A673 (cell line): ENCODE measurements around the gene AHNAK2. TPM values are rescaled to one million over a fixed set of nuclear protein-coding genes. Genes with fewer than 3 reads are reported as not detected.

Experiments used
- BruUV-seq: library from RNA; stranded (reverse); fragments of 400-500 nt; replicated peaks from 2 replicates; lab custom pipeline; 2021; lab: Mats Ljungman, UMichigan
- CTCF ChIA-PET: fragments of 300-600 bp; sonication (Branson Sonifier 250); formaldehyde crosslinking; loops from one replicate; lab custom pipeline; 2022; ENCODE audit warnings: antibody characterized with exemption; lab: Charles Lee
- POLR2A ChIA-PET: fragments of 300-600 bp; sonication (Branson Sonifier 250); formaldehyde crosslinking; loops from one replicate; lab custom pipeline; 2022; ENCODE audit warnings: antibody characterized with exemption; ENCODE audit not compliant: low non-redundant PET; lab: Charles Lee
- DNase-seq: peaks from one replicate; pipeline ENCODE4 v3.0.0-alpha.2; 2015; ENCODE audit warnings: low spot score
- H3K27ac ChIP-seq: fragments of 200-600 bp; sonication (generic); 2 replicates; pipeline ENCODE4 v1.5.1; 2016; ENCODE audit warnings: mixed run types, low read depth, mild to moderate bottlenecking, mixed read lengths, antibody characterized with exemption, low read length; ENCODE audit not compliant: poor library complexity, severe bottlenecking
- H3K27me3 ChIP-seq: fragments of 200-600 bp; sonication (generic); replicated peaks from 2 replicates; pipeline ENCODE4 v1.6.1; 2017; ENCODE audit warnings: mixed run types, low read depth, mild to moderate bottlenecking, mixed read lengths, antibody characterized with exemption, low read length; ENCODE audit not compliant: insufficient read depth, poor library complexity
- H3K36me3 ChIP-seq: fragments of 200-600 bp; sonication (generic); 2 replicates; pipeline ENCODE4 v1.6.1; 2016; ENCODE audit warnings: mixed run types, mild to moderate bottlenecking, mixed read lengths, antibody characterized with exemption, low read length; ENCODE audit not compliant: insufficient read depth, poor library complexity, severe bottlenecking
- H3K4me1 ChIP-seq: fragments of 200-600 bp; sonication (generic); 2 replicates; pipeline ENCODE4 v1.6.1; 2017; ENCODE audit warnings: mixed run types, mild to moderate bottlenecking, mixed read lengths, antibody characterized with exemption, low read length; ENCODE audit not compliant: insufficient read depth, poor library complexity, severe bottlenecking
- H3K4me3 ChIP-seq: fragments of 200-600 bp; sonication (generic); 2 replicates; pipeline ENCODE4 v1.5.1; 2016; ENCODE audit warnings: low read depth, mixed run types, mild to moderate bottlenecking, mixed read lengths, low read length; ENCODE audit not compliant: poor library complexity, severe bottlenecking
- H3K9me3 ChIP-seq: fragments of 200-600 bp; sonication (generic); 2 replicates; pipeline ENCODE4 v1.6.1; 2016; ENCODE audit warnings: mixed run types, low read depth, mild to moderate bottlenecking, mixed read lengths, antibody characterized with exemption, low read length; ENCODE audit not compliant: poor library complexity, severe bottlenecking
- CTCF ChIP-seq: fragments of 300-800, 200-600 bp; sonication (generic); conservative IDR thresholded peaks from 2 replicates; pipeline ENCODE4 v1.5.1; 2017; ENCODE audit warnings: low read depth, mild to moderate bottlenecking, antibody characterized with exemption, low read length, moderate library complexity, mixed read lengths
- EZH2 ChIP-seq: fragments of 200-600 bp; sonication (generic); IDR thresholded peaks from 2 replicates; pipeline ENCODE4 v1.6.1; 2017; ENCODE audit warnings: borderline replicate concordance, low read depth, mild to moderate bottlenecking, mixed read lengths, antibody characterized with exemption, low read length; ENCODE audit not compliant: poor library complexity, severe bottlenecking
- intact Hi-C: fragments of 100-400 bp; cut with micrococcal nuclease; formaldehyde crosslinking; loops from one replicate; pipeline ENCODE4 v1.10.0; 2022; ENCODE audit not compliant: unreplicated experiment
- total RNA-seq: library from RNA; stranded (reverse); gene quantifications from 2 replicates; pipeline ENCODE4 v1.2.3, GENCODE V29; 2021

AHNAK2 gene
- total RNA-seq, 1 experiment from 2014 or later: 0.56 TPM

GRCh38 chr14:104937694-104938365 lies 40.3 kb downstream of the AHNAK2 start:
- H3K4me1 ChIP-seq: no peaks in the 10 kb centered on the region
- no peak for TF ChIP-seq EZH2
- no peak for TF ChIP-seq CTCF
- H3K9me3 ChIP-seq: no peaks in the 10 kb centered on the region
- H3K4me3 ChIP-seq: no peak overlapping the region
- POLR2A ChIA-PET: no interaction called here
- CTCF ChIA-PET: no interaction called here
- DNase-seq: no peak
- intact Hi-C loops: no loop called here
- no TSS peak for BruUV-seq
- H3K36me3 ChIP-seq: no peaks in the 10 kb centered on the region
- H3K27me3 ChIP-seq: peaks cover 50% of the 10 kb centered on the region
- H3K27ac ChIP-seq: no peak overlapping the region

- Histone ChIP-seq H3K4me1 (no peaks in the 10 kb centered on the region), H3K27me3 (peaks cover 50% of the 10 kb centered on the region), H3K27ac (no peak overlapping the region), H3K4me3 (no peak overlapping the region), H3K9me3 (no peaks in the 10 kb centered on the region), H3K36me3 (no peaks in the 10 kb centered on the region)
- DNase-seq: no peak
- BruUV-seq: no TSS peak
- CTCF ChIA-PET: no interaction called here
- POLR2A ChIA-PET: no interaction called here
- intact Hi-C loops: no loop called here
- no peak for TF ChIP-seq EZH2
- TF ChIP-seq CTCF: no peak
Observed at GRCh38 chr14:104937161-104937560, 41.0 kb downstream of the AHNAK2 start.

GRCh38 chr14:104936361-104937155 lies 41.6 kb downstream of the AHNAK2 start:
- intact Hi-C loops: no loop called here
- BruUV-seq: no TSS peak

More at GRCh38 chr14:104936361-104937155, 41.6 kb downstream of the AHNAK2 start:
- no peaks in the 10 kb centered on the region for H3K9me3 ChIP-seq
- TF ChIP-seq EZH2 (no peak), CTCF (no peak)
- H3K27me3 ChIP-seq: peaks cover 50% of the 10 kb centered on the region
- H3K27ac ChIP-seq: no peak overlapping the region
- no peak for DNase-seq
- H3K4me1 ChIP-seq: no peaks in the 10 kb centered on the region
- H3K4me3 ChIP-seq: no peak overlapping the region
- ChIA-PET POLR2A (no interaction called here), CTCF (interaction anchor here (0.5 kb wide), 1 partner anchor 171 kb away, joined by 4 read pairs; no protein-coding TSS in a partner anchor)
- no peaks in the 10 kb centered on the region for H3K36me3 ChIP-seq
